GM19240 (cell line): ENCODE data around the gene DUSP1.
"Not testable (repeated sequence)": the region's sequence is repeated elsewhere in the genome, so short reads cannot be mapped to it uniquely, and the experiment has no call there.

Source experiments
- DNase-seq: peaks from one replicate; pipeline ENCODE4 v3.0.0; 2011; ENCODE audit warnings: low spot score; ENCODE audit not compliant: insufficient read length

DUSP1 gene

DNA sequence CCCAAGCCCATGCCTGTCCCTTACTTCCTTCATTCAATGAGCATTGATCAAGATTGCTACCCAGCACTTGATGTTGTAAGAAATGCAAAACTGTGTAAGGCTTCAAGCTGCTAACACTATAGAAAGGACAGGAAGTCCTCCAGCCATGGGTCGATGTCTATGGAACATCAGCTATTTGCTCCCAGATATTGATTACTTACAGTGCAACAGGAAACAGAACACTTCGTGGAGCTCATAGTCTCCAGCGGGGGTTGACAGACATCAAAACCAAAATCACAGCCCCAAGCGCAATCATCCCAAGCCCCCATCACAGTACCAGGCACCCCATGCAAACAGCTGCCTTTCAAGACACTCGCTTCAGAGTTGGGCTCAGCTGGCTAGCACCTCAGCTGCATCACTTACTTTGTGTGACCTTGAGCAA, 26.8 kb upstream of the DUSP1 start:
- DNase-seq = no peak

DNA sequence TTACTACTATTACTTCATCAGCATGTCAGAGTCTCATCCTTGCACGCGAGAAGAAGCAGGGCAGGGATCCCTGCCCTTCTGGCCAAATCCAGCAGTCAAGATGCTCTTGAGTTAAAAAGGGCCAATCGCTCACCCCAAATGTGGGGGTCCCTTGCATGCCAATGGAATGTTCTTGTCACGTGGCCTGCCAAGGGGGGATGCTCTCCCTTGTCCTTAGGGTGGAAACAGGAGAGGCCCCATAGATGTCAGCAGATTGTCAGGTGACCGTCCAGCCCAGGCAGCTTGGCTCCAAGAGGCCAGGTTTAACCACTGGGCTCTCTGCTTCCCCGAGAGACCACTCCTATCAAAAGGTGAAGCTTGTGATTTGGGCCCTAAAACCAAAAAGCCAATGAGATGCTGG, 25.3 kb upstream of the DUSP1 start:
- DNase-seq = no peak

DNA sequence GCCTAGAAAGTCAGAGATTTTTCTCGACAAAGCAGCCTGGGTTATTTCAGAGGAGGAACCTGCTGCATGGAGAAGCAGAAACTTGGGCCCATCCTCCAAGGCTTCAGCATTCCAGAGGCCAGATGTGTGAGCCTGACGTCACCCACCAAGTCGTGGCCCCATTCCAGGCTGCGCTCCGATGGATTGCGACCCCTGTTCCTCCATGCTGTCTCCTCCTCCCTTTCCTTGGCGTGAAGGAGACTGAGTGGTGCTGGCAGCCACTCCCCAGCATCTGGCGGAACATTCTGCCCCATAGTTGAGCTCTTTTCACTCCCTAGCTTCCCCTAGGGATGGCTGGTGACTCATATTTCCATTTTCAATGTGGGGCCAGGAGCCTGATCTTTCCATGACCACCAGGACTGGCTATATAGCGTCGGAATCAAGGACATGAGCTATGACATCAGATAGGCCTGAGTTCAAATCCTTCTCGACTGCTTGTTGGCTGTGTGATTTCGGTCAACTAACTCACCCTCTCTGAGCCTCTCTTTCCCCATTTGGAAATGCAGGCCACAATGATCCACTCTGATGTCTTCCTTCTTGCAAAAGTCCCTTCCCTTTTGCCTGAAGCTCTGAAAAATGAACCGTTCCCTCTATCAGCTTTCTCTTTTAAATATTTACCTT, 24.5 kb upstream of the DUSP1 start:
- no peak for DNase-seq

DNA sequence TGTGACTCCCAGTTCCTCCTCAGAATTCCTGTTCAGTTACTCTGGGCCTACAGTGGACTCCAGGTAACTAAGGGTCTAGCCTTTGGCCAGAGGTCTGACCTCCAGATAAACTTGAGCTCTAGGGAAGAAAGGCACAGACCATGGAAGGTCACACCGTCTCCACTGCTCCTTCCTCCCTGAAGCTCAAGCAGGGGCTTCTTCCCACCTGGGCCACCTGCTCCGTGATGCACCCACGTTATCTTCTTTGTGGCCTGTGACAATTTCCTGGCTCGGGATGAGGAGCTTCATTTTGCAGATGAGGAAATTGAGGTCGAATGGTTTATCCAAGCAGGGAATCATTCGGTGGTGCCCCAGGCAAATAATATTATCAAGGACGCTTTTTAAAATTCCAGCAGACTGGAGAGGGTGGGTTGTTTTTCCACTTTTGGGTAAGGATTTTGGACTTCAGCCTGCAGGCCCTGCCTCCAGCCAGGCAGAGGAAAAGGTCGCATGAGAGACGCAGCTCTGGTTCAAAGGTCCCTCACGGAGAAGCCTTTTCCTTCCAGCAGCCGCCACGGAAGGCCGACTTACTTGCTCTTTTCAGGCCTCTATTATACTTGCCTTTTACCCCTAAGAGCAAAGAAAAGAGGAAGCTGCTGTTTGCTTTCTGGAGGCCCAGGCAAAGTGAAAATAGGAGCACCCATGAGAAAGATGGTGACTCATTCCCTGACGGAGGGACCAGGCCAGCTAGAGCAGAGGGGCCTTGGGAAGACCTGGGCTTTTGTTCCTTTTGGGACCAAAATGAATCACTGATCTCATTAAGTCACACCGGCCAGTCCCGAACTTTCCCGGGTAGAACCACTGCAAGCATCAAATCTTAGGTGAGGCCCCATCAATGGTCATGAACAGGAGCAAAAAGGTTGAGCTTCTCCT, 22.8 kb upstream of the DUSP1 start:
- DNase-seq = no peak

DNA sequence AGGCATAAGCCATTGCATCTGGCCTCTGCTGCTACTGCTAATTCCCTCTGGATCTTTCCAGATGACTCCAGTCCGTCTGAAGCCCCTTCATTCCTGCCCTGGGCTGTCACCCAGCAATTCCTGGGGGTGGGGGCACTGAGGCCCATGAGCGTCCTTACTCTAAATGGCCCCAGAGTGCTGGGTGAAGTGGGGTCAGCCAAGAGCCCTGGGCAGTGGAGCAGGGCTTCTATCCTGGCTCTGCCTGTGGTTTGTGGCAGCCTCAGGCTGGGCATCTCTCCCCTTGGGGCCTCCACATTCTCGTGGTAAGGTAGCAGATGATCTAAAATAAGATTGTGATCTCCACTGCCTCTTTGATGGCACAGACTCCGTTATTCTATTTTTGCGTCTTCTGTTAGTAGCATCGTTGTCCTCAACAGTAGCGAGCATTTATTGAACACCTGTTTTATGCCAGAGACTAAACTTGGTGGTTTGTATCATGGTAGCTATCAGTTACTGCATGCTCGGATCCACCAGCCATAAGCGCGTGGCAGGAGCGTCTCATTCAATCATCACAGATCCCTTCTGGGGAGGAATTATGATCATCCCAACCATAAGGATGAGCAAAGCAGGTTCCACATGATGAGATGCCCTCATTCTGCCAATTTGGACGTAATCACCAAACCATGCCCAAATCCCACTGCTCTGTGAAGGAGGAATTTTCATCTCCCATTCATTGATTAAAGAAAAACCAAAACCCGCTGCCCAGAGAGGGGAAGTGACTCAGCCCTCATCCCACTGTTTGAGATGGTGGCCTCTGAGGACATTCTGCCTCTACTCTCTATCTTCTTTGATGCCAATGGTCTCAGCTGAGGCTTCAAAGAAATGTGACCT, 21.9 kb upstream of the DUSP1 start:
- no peak for DNase-seq

DNA sequence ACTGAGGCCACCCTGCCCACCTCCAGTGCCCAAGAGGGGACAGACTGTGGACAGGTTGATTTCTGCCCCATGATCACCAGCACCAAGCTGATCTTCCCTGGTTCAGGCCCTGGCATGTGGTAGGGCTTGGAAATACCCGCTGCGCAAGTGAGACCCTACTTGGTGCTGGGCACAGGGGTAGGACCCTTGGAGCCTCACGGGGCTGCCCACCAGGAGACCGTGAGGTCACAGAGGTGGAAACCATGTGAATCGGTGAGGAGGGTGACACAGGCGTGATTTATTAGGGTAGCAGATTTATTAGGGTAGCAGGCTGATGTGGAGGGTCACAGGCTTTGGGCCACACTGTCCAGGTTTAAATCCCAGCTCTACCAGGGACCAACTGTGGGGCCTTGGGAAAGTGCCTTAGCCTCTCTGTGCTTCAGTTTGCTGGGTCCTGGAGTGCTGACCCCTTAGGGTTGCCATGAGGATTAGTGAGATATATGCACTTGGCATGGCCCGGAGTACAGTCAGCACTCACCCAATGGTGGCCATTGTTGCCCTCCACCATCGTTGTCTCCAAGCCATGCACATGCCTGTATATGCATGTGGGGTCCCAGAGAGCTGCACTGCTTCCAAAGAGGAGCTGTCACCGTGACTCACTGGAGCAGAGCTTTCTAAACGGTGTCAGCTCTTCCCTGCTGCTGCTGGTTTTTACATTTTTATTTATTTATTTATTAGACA, 20.9 kb upstream of the DUSP1 start:
- DNase-seq = no peak

DNA sequence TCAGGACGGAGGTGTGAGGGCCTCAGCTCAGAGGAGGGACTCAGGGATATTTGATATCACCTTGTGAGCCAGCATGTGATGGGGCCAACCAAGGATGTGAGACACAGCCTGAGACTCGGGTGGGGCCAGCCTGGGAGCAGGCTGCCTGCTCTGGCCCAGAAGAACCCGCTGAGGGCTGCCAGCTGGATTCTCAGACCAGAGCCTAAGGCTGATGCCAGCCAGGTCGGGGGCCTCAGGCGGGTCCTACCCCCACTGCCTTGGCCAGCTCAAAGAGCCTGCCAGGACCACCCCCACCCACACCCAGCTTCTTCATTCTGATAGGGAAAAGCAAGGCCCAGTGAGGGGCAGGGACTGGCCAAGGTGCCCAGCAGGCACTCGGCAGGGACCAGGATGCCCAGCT, 20.3 kb upstream of the DUSP1 start:
- no peak for DNase-seq

DNA sequence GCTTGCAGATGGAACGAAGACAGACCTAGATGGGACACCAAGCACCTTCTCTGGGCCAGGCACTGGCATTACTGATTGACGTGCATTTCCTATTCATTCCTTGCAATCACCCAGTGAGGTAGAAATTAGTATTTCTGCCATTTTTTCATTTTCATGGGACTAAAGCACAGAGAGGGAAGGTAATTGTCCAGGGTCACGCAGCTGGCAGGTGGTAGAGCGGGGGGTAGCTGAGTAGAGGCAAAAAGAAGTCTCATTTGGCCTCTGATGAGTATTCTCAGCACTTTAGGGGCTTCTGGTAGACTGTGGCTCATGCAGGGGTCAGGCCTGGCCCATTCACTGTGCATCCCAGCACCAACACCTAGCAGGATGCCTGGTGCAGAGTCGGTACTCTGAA, 19.5 kb upstream of the DUSP1 start:
- no peak for DNase-seq

DNA sequence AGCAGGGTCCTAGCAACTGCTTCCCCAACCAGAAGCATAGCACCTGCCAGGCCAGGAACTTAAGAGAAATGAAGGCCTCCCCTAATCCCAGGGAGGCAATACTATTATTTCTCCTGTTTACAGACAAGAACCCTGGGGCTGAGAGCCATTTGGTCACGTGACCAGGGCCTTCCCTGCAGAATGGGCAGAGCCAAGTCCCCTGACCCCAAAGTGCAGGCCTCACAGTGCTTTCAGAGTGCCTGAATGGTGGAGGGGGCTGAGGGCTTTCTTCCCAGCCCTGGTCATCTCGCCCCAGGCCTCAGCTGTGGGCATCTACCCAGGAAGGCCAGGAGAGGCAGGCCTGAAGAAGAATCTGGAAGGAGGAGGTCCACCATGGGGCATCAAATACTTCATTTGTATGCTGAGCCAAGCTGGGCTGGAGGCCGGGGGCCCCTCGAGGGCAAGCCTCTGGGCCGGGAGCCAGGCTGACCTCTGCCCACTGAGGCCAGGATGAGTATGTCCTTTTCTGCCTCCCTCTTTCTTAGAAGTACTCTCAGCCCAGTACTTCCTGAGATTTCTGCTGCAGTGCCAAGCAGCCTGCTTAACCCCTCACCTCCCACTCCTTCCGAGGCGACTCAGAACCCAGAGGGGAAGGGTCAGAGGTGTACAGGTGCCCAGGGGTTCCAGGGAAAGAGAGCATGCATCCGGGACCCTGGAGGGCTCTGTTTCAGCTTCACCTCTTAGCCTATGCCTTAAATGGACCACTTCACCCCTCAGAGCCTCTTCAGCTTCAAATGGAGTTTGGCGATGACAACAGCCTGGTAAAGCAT, 18.9 kb upstream of the DUSP1 start:
- no peak for DNase-seq

DNA sequence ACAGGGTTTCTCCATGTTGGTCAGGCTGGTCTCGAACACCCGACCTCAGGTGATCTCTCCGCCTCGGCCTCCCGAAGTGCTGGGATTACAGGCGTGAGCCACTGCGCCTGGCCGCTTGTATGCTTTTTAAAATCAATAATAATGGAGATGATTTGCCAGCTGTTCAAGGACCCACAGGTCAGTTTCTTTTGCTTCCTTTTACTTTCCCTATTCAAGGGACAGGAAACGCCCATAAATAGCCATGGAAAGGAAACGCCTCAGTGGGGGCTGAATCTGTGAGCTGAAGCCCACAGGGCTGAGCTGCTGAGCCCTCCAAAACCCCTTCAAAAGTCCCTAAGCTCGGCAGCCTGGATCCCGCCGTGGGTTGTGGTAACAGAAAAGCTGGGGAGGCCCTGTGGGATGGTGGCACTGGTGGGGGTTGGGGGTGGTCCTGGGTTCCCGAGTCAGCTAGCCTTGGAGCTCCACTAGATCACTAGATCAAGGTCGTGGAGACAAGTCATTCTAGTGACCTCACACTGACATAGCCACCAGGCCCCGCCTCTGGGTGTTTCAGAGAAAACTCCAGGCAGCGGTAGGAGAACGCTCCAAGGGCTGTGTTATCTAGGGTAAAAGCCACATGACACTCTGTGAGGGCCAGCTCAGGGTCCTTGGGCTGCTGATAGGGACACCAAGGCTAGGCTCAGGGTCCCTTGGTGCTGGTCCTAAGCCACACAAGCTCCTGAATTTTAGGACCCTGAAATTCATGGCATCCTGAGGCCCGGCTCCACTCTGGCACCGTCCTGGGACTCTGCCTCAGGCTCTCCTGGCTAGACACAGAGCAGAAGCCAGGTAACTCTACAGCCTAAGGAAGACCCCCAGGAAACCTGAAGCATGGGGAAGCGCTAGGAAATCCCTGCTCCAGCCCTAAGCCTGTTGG, 18.0 kb upstream of the DUSP1 start:
- no peak for DNase-seq

DNA sequence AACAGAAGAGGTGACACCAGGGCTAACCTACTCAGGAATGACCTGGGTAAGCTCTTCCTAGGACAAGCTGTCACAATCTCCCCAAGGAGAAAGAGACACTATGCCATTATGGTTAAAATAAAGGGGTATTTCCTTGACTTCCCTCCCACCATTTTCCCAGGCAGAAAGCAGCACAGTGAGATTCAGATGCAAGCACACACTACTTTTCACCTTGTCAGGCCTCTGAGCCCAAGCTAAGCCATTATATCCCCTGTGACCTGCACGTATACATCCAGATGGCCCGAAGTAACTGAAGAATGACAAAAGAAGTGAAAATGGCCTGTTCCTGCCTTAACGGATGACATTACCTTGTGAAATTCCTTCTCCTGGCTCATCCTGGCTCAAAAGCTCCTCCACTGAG, 16.5 kb upstream of the DUSP1 start:
- not testable (repeated sequence) for DNase-seq

DNA sequence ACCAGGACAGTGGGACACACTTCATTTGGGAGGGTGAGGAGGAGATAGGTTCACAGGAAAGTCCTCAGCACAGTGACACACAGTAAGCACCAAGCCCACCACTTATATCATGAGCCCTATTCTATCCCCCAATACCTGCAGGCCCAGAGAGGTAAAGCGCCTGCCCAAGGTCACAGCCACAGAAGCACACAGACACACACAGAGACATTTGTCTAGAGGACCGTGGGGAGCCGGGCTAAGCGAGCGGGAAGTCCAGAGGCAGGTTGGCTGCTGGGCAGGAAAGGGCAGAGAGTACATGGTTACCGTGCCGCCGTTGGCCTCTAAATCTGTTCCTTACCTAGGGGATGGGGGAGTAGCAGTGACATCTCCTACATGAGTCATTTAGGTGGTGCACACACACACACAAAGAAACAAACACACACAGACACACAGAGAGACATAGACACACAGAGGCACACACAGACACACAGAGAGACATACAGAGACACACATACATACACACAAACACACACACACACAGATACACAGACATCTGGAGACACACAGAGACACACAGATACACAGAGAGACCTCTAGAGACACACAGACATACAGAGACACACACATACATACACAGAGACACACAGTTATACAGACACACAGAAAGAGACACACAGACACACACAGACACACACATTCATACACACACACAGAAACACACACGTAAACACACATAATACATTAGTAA, 15.9 kb upstream of the DUSP1 start:
- no peak for DNase-seq

DNA sequence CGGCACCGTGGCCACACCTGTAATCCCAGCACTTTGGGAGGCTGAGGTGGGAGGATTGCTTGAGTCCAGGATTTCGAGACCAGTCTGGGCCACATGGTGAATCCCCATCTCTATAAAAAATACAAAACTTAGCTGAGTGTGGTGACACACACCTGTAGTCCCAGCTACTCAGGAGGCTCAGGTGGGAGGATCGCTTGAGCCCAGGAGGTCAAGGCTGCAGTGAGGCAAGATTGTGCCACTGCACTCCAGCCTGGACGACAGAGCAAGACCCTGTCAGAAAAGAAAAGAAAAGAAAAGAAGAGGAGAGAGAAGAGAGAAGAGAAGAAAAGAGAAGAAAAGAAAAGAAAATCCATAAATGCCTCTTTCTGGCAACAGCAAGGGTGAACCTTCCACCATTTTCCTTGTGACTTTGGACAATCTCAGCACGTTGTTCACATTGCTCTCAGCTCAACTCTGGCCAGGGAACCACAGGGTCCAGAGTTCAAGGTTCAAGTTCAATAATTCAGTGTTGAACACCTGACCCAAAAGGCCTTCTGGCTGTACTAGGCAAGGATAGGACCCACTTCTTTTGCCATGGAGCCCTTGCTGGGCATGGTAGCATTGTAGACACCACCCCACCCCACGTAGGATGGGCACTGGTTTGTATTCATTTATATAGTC, 14.6 kb upstream of the DUSP1 start:
- no peak for DNase-seq

DNA sequence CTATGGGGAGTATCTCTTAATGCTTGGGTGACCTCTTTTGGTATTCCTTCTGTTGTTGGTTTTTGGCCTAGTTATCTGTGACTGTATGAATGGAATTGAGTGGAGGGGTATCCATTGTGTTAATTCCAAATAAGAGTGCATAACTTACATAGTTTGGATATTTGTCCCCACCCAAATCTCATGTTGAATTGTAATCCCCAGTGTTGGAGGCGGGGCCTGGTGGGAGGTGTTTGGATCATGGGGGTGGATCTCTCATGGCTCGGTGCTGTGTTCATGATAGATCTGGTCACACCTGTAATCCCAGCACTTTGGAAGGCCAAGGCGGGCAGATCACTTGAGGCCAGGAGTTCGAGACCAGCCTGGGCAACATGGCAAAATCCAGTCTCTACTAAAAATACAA, 13.2 kb upstream of the DUSP1 start:
- DNase-seq = not testable (repeated sequence)

DNA sequence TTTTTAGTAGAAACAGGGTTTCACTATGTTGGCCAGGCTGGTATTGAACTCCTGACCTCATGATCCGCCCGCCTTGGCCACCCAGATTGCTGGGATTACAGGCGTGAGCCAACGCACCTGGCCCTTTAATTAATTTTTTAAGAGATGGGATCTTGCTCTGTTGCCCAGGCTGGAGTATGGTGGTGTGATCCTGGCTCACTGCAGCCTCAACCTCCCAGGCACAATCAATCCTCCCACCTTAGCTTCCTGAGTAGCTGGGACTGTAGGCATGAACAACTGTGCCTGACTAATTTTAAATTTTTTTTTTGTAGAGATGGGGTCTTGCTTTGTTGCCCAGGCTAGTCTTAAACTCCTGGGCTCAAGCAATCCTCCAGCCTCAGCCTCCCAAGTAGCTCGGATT, 12.3 kb upstream of the DUSP1 start:
- DNase-seq = not testable (repeated sequence)

DNA sequence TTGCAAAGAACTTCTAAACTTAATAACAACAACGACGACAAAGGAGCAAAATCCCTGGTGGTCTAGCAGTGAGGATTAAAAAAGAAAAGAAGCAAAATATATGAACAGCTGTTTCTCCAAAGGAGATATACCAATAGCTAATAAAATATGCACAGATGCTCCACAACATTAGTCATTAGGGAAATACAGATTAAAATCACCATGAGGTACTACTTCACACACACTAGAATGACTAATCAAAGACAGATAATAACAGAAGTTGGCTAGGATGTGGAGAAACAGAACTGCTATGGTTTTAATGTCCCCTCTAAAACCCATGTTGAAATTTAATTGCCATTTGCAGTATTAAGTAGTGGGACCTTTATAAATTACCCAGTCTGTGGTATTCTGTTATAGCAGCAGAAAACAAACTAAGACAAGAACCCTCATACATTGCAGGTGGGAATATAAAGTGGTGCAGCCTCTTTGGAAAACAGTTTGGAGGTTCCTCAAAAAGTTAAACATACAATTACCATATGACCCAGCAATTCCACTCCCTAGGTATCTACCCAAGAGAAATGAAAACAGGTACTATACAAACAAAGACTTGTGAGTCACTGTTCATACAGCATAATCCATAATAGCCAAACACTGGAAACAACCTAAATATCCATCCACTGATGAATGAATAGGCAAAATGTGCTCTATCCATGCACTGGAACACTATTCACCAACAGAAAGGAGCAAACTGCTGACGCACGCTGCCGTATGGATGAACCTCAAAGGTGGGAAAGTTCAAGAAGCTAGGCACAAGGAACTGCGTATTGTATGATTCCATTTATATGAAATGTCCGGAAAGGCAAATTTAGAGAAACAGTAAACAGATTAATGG, 11.4 kb upstream of the DUSP1 start:
- no peak for DNase-seq

DNA sequence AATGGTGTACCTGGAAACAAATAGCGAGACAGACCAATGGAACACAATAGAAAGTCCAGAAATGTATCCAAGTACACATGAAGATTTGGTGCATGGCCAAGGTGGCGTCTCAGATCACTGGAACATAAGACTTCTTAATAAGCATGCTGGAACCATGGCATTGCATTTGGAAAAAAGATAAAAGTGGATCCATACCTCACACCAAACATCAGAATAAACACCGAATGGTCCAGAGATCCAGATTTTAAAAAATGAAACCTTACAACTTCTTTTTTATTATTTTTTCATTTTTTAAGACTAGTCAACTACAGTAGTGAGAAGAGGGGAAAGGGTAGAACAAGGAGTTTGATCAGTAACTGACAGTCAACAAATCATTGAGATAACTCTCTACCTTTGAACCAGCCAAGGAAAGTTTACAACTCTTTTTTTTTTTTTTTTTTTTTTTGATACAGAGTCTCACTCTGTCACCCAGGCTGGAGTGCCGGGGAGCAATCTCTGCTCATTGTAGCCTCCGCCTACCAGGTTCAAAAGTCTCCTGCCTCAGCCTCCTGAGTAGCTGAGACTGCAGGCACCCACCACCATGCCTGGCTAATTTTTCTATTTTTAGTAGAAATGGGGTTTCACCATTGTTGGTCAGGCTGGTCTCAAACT, 8.8 kb upstream of the DUSP1 start:
- DNase-seq = no peak
